Activated CD8-positive, alpha-beta memory T cell treated with anti-CD3 and anti-CD28 coated beads, Interleukin-2, amount 50 U/mL, for 4 hours (primary cell): ENCODE measurements around the gene PERP.
"Not testable (repeated sequence)": the region's sequence is repeated elsewhere in the genome, so short reads cannot be mapped to it uniquely, and the experiment has no call there.

Experiments
- DNase-seq: peaks from one replicate; pipeline ENCODE4 v3.0.0-alpha.2; 2020

The PERP gene

DNA sequence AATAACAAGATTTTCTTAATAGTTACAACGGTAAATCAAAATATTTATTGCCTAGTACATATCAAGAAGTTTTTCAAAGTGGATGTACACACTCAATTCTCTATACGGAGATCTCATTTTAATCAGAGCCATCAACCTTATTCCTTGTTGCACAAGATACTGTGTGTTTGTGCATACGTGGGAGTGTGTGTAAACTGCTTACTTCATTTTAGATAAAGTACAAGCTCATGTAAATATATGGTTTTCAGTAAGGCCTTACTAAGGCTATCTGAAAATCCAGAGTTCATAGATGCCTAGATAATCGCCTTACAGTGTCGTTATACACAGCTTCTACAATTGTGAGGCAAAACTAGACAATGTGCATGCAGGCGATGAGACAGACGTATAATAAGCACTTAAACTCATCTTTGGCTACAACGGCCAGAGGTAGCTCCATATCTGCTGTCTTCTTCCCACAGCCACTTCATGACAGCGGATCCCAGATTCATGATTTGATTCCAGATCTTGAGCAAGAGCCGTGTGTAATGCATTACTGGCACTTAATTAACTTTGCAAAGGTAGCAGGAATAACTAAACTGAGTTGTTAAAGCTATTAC lies 2.5 kb downstream of the PERP start:
- no peak for DNase-seq

DNA sequence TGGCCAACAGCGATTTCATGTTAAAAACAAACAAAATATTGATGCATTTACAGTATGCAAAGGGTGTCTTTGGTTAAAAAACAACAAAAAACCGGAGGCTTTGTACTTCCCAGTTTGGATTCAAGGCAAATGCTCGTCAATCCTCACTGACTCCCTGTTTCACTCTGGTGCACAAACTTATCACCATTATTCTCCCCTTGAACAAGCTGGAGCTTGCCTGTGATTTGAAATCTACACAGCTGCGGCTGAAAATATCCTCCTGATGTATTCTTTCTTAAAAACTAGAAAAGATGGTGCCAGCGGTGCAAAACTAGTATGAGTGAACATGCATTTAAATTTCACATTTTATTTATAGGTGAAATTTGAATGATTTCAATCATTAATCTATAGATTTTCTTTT lies 3.3 kb downstream of the PERP start:
- DNase-seq = no peak

DNA sequence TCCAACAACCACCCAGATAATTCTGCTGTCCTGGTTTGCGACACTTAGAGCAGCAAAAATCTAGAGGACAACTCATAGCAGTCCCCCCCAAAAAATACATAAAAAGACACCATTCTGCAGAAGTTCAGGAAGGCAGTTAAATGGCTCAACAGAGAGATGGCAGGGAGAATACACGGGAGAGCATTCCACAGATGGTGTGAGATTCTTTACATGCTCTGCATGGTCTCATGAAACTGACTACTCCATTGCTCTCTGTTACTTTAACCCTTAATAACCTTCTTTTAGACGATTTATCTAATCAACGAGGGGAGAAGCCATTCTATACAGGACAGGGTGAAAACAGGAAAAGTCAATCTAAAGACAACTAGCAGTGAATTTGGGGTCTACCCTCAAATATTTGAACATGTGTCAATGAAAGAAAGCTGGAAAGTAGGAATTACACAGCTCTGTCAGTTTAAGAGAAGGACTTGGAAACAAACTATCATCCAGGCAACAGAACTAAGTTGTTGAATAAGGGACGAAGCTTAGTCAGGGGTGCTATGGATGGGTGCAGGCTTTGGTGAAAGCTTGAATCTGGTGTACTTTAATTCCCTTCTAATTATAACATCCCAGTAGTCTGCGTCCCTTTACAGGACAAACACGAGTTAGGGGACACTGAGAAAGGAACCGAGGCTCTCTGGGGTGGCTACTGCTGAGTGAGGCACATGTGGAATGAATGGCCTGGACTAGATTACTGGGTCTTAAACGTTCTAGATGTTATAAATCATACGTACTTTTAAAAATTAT lies 5.1 kb downstream of the PERP start:
- DNase-seq = no peak

GRCh38 chr6:138099832-138100231 lies 7.4 kb downstream of the PERP start:
- DNase-seq = no peak

DNA sequence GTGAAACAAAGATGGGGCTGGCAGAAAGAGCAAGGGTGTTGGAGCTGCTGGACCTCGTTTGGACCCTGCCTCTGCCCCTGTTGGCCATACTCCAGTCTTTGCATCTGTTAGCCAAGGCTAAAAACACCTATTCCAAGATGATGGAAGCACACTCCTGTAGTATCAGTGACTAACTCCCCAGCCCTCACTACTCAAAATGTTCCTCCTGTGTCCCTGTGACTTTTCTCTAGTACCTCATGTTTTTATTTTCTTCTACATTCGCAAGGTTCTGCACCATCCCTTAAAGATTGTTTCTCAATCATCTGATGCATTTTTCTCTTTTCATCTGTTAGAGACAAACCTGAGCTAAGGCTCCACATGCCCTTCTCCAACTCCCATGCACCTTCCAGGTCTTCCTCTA lies 8.9 kb downstream of the PERP start:
- no peak for DNase-seq

DNA sequence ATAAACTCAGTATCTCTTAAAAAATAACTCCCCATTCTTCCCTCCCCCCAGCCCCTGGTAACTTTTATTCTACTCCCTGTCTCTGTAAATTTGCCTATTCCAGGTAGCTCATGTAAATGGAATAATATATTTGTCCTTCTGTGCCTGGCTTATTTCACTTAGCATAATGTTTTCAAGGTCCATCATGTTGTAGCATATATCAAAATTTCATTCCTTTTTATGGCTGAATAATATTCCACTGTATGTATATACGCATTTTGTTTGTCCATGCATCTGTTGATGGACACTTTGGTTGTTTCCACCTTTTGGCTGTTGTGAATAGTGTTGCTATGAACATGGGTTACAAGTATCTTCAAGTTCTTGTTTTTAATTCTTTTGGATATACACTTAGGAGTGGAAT lies 13.0 kb downstream of the PERP start:
- no peak for DNase-seq

DNA sequence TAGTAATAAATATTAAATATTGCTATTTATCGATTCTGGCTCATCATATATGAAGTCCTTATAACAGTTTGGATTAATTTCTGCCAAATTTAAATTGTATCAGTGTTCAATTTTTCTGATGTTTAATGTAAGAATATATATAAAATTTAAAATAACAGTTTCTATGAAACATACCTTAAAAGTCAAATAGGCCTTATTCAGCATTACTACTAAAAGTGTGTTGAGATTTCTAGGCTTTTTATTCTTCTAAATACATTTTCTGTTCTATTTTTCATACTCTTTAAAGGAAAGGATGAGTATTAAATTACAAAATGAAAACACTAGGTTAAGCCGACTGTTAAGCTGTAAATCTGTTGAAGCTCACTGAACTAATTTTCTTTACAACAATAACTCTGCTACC lies 13.6 kb downstream of the PERP start:
- no peak for DNase-seq

DNA sequence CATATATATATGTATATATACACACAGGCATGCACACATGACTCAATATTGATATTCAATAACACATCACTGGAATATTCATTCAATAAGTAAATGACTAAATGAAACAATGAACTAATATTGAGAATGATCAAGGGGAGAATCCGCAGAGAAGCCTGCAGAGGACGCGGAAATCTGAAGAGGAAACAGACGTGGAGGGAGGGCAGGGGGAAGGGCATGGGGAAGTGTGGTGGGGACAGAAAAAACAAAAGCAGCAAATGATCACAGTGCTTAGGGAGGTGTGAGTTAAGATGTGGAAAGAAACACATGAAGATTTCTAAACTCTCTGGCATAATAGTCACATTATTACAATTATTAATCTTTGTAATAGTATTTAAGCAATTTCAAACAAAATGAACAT lies 14.5 kb downstream of the PERP start:
- no peak for DNase-seq

- DNase-seq = no peak
These were observed 17.9 kb downstream of the PERP start for GRCh38 chr6:138089325-138089724.

- no peak for DNase-seq
These were observed 18.9 kb downstream of the PERP start for GRCh38 chr6:138088326-138088762.

- DNase-seq = no peak
These were observed 19.5 kb downstream of the PERP start for GRCh38 chr6:138087593-138088325.

DNA sequence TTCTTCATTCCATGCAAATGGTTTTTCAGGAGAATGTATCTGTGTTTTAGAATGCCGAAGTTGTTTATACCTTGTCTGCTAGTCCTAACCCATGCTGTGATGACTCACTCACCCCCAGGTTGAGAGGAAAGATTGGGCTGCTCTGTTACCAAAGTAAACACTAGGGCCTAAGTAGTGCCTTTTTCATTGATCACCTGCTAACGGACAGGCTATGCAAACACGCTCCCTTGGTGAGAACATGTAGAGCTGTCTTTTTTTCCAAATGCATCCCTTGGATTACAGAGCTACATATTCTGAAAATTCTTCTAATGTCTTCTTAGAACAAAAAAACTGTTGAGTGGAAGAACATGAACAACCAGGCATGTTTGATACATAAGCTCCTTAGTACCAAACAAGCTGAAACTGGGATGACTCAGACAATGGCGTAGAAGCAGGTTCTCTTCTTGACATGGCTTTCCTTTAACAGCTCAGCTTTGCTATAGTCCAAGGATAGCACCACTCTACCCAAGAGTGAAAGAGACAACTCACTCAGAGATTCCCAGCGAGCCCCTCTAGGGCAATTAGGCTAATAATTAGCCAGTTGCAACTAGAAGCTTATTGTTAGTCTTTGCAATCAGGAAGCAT lies 20.5 kb downstream of the PERP start:
- no peak for DNase-seq

DNA sequence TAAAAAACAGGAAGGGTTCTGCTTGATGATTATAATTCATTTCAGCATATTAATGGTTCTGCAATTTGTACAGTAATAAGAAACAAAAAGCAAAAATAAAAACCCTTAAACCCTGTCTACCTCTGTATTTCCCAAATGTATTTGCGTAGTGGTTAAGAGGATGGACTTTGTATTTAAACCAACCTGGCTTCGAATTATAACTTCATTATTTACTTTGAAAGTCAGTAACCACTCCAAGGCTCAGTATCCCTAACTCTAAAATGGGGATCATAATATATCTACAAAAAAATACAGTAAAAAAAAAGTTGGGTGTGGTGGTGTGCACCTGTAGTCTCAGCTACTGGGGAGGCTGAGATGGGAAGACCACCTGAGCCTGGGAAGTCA lies 21.4 kb downstream of the PERP start:
- no peak for DNase-seq

GRCh38 chr6:138084904-138085838 lies 22.0 kb downstream of the PERP start:
- no peak for DNase-seq

GRCh38 chr6:138082232-138082631 lies 25.0 kb downstream of the PERP start:
- no peak for DNase-seq

DNA sequence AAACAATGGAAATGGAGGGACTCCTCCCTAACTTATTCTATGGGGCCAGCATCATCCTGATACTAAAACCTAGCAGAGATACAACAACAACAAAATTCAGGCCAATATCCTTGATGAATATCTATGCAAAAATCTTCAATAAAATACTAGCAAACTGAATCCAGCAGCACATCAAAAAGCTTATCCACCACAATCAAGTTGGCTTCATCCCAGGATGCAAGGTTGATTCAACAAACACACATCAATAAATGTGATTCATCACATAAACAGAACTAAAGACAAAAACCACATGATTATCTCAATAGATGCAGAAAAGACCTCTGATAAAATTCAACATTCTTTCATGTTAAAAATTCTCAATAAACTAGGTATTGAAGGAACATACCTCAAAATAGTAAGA lies 27.7 kb downstream of the PERP start:
- not testable (repeated sequence) for DNase-seq

GRCh38 chr6:138078491-138078890 lies 28.7 kb downstream of the PERP start:
- no peak for DNase-seq

DNA sequence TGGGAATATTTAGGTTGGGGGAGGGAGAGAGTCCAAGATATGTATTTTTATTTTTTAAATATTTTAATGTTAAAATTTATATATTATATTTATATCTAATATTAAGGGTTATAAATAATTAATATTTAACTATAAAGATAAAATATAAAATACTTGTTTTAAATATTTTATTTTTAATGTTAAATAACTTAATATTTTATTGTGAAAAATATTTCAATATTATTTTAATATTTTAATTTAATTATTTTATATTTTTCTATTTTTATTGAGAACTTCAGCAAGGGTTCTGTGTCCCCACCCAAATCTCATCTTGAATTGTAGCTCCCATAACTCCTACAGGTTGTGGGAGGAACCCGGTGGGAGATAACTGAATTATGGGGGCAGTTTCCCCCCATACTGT lies 34.0 kb downstream of the PERP start:
- DNase-seq = no peak

DNA sequence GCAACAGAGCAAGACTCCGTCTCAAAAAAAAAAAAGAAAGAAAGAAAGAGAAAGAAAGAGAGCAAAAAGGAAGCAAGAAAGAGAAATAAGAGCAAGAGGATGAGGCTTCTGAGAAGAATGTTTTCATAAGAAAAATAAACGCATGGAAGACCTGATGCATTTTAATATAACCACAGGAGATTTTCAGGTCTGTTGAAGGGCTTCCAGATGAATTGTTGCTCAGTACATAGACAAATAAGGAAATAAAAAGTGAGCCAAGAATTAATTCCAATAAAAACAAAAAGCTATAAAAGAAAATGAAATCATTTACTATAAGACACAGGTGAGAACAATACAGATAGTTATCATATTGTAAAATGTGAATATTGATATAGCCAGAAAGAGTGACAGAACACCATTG lies 43.5 kb downstream of the PERP start:
- no peak for DNase-seq

DNA sequence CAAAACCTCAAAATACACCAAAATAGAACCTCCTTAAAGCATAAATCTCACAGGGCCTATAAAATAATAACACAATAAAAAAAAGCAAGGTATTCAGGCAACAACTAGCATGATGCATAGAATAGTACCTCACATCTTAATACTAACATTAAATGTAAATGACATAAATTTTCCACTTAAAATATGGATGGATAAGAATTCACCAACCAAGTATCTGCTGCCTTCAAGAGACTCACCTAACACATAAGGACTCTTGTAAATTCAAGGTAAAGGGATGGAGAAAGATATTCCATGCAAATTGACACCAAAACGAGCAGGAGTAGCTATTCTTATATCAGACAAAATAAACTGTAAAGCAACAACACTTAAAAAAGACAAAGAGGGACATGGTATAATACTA lies 52.2 kb downstream of the PERP start:
- no peak for DNase-seq

GRCh38 chr6:138052783-138053182 lies 54.4 kb downstream of the PERP start:
- no peak for DNase-seq

DNA sequence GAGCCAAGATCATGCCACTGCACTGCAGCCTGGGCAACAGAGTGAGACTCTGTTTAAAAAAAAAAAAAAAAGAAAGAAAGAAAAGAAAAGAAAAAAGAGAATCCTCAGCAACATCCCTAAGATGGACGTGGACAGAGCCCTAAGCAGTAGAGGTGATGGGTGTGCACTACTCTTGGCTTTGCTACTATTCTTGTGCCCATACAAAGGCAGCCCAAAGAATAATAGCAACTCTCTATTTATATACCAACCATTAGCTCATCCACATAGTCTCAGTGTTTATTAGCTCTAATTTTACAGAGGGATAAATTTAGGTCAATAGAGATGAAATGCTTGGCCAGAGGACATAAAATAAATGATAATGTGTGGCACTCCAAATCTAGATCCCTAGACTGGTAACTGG lies 62.2 kb downstream of the PERP start:
- no peak for DNase-seq

DNA sequence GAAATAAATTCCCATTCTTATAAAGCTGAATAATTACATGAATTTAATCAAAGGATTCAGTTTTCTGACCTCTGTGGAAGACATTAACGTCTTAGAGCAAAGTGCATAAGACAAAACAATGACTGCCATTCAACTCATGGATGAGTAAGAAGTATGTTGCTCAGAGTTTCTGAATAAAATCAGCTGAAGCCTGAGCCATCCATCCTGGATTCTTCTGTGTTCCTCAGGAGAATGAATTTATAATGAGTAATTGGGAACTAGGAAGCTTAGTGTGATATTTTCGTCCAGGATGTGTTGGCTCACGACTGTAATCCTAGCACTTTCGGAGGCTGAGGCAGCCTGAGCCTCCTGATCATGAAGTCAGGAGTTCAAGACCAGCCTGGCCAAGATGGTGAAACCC lies 62.8 kb downstream of the PERP start:
- DNase-seq = no peak
